ENCODE measurements around the gene SRGAP1. TPM values are rescaled to one million over a fixed set of nuclear protein-coding genes. Genes with fewer than 3 reads are reported as not detected.

SRGAP1 gene
- polyA plus RNA-seq, 4 donors, result 16.9 to 27.8 (median 22.7) TPM

GRCh38 chr12:63958876-63959580 is 114.5 kb downstream of the SRGAP1 start:
- DNase-seq (ENCODE audit: low read depth in 4 of 4, low spot score in 2 of 4), result no peak

- DNase-seq (ENCODE audit: low read depth in 4 of 4, low spot score in 2 of 4), result no peak
Measured at GRCh38 chr12:63961048-63961447, 116.5 kb downstream of the SRGAP1 start.

- DNase-seq (ENCODE audit: low read depth in 4 of 4, low spot score in 2 of 4), result no peak
Measured at GRCh38 chr12:63961543-63961942, 117.0 kb downstream of the SRGAP1 start.

- DNase-seq (ENCODE audit: low read depth in 4 of 4, low spot score in 2 of 4), result no peak
Measured at GRCh38 chr12:63963868-63964267, 119.4 kb downstream of the SRGAP1 start.

GRCh38 chr12:63964301-63964700 is 119.8 kb downstream of the SRGAP1 start:
- DNase-seq (ENCODE audit: low read depth in 4 of 4, low spot score in 2 of 4), result no peak

- no peak for DNase-seq (ENCODE audit: low read depth in 4 of 4, low spot score in 2 of 4)
Measured at GRCh38 chr12:63965936-63966605, 121.6 kb downstream of the SRGAP1 start.

- DNase-seq (ENCODE audit: low read depth in 4 of 4, low spot score in 2 of 4), result no peak
Measured at GRCh38 chr12:63966606-63966975, 122.1 kb downstream of the SRGAP1 start.

- DNase-seq (ENCODE audit: low read depth in 4 of 4, low spot score in 2 of 4), result no peak
Measured at GRCh38 chr12:63967358-63968145, 123.1 kb downstream of the SRGAP1 start.

GRCh38 chr12:63968673-63969072 is 124.2 kb downstream of the SRGAP1 start:
- DNase-seq (ENCODE audit: low read depth in 4 of 4, low spot score in 2 of 4), result no peak

- DNase-seq (ENCODE audit: low read depth in 4 of 4, low spot score in 2 of 4), result no peak
Measured at GRCh38 chr12:63976902-63977395, 132.4 kb downstream of the SRGAP1 start.

- no peak for DNase-seq (ENCODE audit: low read depth in 4 of 4, low spot score in 2 of 4)
Measured at GRCh38 chr12:63977441-63977840, 132.9 kb downstream of the SRGAP1 start.

- no peak for DNase-seq (ENCODE audit: low read depth in 4 of 4, low spot score in 2 of 4)
Measured at GRCh38 chr12:63978519-63978918, 134.0 kb downstream of the SRGAP1 start.

GRCh38 chr12:63980211-63980610 is 135.7 kb downstream of the SRGAP1 start:
- DNase-seq (ENCODE audit: low read depth in 4 of 4, low spot score in 2 of 4), result no peak

GRCh38 chr12:63981343-63981742 is 136.8 kb downstream of the SRGAP1 start:
- DNase-seq (ENCODE audit: low read depth in 4 of 4, low spot score in 2 of 4), result no peak

- DNase-seq (ENCODE audit: low read depth in 4 of 4, low spot score in 2 of 4), result no peak
Measured at GRCh38 chr12:63982604-63983295, 138.2 kb downstream of the SRGAP1 start.

GRCh38 chr12:63985456-63985855 is 141.0 kb downstream of the SRGAP1 start:
- no peak for DNase-seq (ENCODE audit: low read depth in 4 of 4, low spot score in 2 of 4)

- DNase-seq (ENCODE audit: low read depth in 4 of 4, low spot score in 2 of 4), result no peak
Measured at GRCh38 chr12:63985945-63986344, 141.4 kb downstream of the SRGAP1 start.

- peak in 1 of 4 donors; percentile 23 for DNase-seq (ENCODE audit: low read depth in 4 of 4, low spot score in 2 of 4)
Measured at GRCh38 chr12:63989301-63989845, 144.9 kb downstream of the SRGAP1 start.

GRCh38 chr12:63990828-63991547 is 146.5 kb downstream of the SRGAP1 start:
- DNase-seq (ENCODE audit: low read depth in 4 of 4, low spot score in 2 of 4), result no peak

GRCh38 chr12:63994704-63995103 is 150.2 kb downstream of the SRGAP1 start:
- DNase-seq (ENCODE audit: low read depth in 4 of 4, low spot score in 2 of 4), result no peak
